HEK293T (cell line): ENCODE data around the gene PDE4DIP.
"Not testable (repeated sequence)": the region's sequence is repeated elsewhere in the genome, so short reads cannot be mapped to it uniquely, and the experiment has no call there.

ENCODE experiments used
- ARNT ChIP-seq: fragments of 450-650 bp; IDR thresholded peaks from 2 replicates; pipeline ENCODE4 v1.6.1; 2017; ENCODE audit warnings: mild to moderate bottlenecking
- CTBP1 ChIP-seq: fragments of 450-650 bp; IDR thresholded peaks from 2 replicates; pipeline ENCODE4 v1.6.1; 2016; ENCODE audit warnings: borderline replicate concordance
- ELF4 ChIP-seq: fragments of 450-650 bp; IDR thresholded peaks from 2 replicates; pipeline ENCODE4 v1.6.1; 2017; ENCODE audit warnings: antibody characterized with exemption
- FOXA1 ChIP-seq: fragments of 450-650 bp; IDR thresholded peaks from 2 replicates; pipeline ENCODE4 v1.6.1; 2016; ENCODE audit warnings: mild to moderate bottlenecking
- FOXK2 ChIP-seq: fragments of 450-650 bp; IDR thresholded peaks from 2 replicates; pipeline ENCODE4 v1.6.1; 2016; ENCODE audit warnings: mild to moderate bottlenecking
- FOXM1 ChIP-seq: fragments of 450-650 bp; IDR thresholded peaks from 2 replicates; pipeline ENCODE4 v1.6.1; 2017; ENCODE audit warnings: mild to moderate bottlenecking, borderline replicate concordance
- HDGF ChIP-seq: fragments of 450-650 bp; IDR thresholded peaks from 2 replicates; pipeline ENCODE4 v1.6.1; 2017; ENCODE audit warnings: antibody characterized with exemption, borderline replicate concordance
- SP1 ChIP-seq: fragments of 450-650 bp; IDR thresholded peaks from 2 replicates; pipeline ENCODE4 v1.6.1; 2017
- SUZ12 ChIP-seq: fragments of 450-650 bp; IDR thresholded peaks from 2 replicates; pipeline ENCODE4 v1.6.1; 2016; ENCODE audit warnings: mild to moderate bottlenecking
- TARDBP ChIP-seq: fragments of 450-650 bp; IDR thresholded peaks from 2 replicates; pipeline ENCODE4 v1.6.1; 2016
- ZNF384 ChIP-seq: fragments of 450-650 bp; IDR thresholded peaks from 2 replicates; pipeline ENCODE4 v1.6.1; 2016
- TF ChIP-seq, protein P1 (sequence below): fragments of 450-650 bp; IDR thresholded peaks from 2 replicates; pipeline ENCODE4 v1.6.1; 2016

DNA sequence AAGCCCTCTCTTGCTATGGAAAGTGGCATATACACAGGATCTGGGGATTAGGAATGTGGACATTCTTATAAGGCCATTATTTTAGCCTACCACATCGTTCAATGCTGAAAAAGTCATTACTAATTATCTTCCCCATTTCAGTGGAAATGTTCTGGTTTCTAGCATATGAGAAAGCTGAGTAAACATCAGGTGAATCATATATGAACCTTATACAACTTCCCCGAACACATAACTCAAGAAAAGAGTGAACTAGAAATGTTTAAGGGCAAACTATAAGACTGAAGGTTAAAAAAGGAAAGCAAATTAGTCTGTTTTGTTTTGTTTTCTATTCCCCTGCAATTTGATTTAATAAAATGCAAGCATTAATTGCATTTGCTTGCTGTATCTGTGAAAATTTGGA, 6.1 kb downstream of the PDE4DIP start:
- TF ChIP-seq FOXK2, ARNT, CTBP1, SUZ12, HDGF, ELF4, SP1, TARDBP, ZNF384, FOXA1, FOXM1: not testable (repeated sequence)
- TF ChIP-seq, protein P1, sequence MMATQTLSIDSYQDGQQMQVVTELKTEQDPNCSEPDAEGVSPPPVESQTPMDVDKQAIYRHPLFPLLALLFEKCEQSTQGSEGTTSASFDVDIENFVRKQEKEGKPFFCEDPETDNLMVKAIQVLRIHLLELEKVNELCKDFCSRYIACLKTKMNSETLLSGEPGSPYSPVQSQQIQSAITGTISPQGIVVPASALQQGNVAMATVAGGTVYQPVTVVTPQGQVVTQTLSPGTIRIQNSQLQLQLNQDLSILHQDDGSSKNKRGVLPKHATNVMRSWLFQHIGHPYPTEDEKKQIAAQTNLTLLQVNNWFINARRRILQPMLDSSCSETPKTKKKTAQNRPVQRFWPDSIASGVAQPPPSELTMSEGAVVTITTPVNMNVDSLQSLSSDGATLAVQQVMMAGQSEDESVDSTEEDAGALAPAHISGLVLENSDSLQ: not testable (repeated sequence)
